Femur (tissue), 1 donor: ENCODE results near the gene PEBP1.
"Not testable (repeated sequence)": the region's sequence is repeated elsewhere in the genome, so short reads cannot be mapped to it uniquely, and the experiment has no call there.

ENCODE experiments used
- DNase-seq: peaks from one replicate; pipeline ENCODE4 v3.0.0-alpha.2; 2017

The PEBP1 gene

DNA sequence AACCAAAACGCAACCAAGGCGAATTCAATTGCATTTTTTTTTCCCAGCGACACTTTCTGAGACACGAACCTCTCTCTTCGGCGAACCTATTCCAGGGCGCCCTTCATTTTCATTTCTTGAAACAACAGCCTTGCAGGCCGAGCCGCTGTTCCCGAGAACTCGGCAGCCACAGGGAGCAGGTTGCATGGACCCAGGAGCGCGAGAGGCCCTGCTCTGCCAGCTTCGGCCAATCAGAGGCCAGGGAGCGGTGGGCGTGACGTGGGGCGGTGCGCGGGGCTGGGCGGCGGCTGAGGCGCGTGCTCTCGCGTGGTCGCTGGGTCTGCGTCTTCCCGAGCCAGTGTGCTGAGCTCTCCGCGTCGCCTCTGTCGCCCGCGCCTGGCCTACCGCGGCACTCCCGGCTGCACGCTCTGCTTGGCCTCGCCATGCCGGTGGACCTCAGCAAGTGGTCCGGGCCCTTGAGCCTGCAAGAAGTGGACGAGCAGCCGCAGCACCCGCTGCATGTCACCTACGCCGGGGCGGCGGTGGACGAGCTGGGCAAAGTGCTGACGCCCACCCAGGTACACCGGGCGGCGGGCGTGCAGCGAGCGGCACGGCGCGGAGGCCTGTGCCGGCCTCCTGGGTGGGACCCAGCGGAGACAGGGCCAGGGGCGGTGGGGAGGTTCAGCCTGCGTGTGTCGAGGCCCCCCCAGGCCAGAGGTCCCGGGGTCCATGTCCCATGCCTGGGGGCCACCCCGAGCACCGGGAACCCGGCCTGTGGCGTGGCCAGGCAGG lies at the start of gene PEBP1:
TSS of gene PEBP1 (plus strand) at position 337 of the 771 bp plus-strand sequence. CDS start at position 423, 86 bp downstream.
- DNase-seq = peak; percentile 96

DNA sequence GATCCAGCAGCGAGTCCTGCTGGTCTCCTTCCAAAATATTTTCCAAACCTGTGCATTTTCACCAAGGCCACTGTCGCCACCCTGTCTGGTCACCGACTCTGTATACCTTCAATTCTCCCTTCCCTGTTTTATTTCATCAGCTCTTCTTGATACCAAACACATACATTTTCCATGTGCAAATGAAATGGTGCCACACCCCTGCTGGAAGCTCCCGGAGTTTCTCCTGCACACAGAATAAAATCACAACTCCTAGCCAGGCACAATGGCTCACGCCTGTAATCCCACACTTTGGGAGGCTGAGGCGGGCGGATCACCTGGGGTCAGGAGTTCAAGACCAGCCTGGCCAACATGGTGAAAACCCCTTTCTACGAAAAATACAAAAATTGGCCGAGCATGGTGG lies 46.1 kb upstream of the PEBP1 start:
- DNase-seq = no peak

DNA sequence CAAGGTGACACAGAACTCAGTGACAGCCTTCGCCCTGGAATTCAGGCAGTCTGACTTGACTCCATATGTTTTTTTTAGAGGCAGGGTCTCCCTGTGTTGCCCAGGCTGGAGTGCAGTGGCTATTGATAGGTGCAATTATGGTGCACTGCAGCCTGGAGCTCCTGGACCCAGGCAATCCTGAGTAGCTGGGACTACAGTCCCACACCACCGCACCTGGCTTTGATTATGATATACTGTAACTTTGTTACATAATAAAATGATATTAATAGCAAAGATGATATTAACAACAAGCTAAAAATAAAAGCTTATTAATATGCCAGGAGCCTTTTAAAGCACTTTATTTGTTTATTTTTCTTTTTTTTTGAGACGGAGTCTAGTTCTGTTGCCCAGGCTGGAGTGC lies 41.9 kb upstream of the PEBP1 start:
- DNase-seq = no peak

DNA sequence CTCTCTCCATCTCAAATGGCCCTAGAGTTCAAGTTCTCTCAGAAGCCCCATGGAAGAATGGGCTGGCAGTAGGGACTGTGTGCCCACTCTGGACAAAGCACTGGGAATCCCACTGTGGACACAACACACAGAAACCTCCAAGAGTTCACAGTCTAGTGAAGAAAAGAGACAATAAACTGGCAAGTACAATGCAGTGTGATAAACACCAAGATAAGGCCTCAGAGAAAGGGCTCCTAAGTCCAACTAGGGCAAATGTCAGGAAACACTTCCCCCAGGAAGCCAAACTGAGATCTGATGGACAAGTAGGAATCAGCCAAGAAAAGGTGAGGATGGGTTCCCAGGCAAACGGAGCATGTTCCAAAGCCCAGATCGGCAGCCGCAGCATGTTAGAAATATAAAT lies 37.5 kb upstream of the PEBP1 start:
- no peak for DNase-seq

DNA sequence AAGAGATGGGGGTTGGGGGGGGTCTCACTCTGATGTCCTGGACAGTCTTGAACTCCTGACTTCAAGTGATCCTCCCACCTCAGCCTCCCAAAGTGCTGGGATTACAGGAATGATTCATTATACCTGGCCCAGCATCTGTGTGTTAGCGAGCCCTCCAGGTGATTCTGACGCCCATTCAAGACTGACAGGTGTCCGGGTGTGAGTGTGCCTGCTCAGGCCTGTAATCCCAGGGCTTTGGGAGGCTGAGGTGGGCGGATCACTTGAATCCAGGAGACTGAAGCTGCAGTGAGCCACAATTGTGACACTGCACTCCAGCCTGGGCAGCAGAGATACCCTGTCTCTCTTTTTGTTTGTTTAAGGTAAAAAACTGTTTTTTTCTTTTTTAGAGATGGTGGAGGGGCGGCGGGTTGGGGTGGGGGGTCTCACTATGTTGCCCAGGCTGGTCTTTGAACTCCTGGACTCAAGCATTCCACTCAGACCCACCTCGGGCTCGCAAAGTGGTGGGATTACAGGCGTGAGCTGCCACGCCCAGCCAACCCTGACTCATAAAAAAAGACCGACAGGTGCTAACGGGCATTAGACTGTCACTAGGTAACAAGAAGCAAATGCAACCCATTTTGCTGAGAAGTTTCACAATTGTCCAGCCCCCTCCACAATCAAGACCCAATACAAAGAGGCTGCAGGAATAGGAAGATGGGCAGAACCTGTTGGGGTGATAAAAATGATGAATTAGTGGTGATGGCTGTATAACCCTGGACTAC lies 36.8 kb upstream of the PEBP1 start:
- no peak for DNase-seq

DNA sequence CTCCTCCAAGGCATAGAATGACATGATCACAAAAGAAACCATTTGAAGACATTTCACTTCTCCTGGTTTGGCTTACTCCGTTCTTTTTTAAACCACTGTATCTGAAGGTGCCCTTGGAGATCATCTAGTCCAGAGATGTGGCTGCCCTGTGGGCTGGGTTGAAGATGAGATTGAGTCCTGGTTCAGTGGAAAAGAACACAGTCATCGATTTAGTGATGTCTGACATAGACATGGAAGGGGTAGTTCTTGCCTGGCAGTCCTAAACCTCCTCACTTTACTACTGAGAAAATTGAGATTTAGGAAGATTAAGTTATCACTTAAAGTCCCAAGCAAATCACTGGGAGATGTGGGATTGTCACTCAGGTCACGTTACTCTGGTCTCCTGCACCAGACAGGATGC lies 34.9 kb upstream of the PEBP1 start:
- DNase-seq = no peak

DNA sequence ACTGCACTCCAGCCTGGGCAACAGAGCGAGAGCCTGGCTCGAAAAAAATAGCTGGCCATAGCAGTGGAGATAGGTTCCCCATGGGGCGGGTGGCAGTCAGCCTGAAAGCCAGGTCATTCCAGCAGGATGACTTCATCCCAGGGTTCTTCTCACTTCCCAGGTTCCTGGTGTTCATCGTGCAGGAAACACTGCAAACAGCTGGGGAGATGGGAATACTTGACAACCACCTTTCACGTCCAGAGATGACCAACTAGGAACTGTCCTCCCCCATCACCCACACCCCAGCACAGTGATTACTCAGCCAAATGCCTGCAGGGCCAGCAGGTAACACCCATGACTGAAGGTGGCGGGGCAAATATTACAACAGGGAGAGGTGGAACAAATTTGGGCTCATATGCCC lies 33.9 kb upstream of the PEBP1 start:
- no peak for DNase-seq

DNA sequence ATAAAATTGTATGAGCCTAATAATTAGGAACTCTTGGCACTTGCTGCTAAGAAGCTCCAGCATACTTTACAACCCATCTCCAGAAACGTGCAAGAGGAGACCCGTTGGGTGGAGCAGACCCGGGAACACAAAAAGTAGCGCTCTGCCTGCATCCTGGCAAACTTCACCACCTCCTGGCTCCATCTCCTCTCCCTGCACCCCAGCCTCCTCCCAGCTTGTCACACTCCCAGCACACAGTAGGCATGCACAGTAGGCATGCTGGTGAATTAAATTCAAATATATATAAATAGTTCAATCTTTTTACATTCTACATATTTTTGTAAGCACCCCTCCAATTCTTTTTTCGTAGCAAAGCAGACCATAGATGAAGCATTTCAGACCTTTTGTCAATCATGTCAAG lies 33.3 kb upstream of the PEBP1 start:
- DNase-seq = no peak

DNA sequence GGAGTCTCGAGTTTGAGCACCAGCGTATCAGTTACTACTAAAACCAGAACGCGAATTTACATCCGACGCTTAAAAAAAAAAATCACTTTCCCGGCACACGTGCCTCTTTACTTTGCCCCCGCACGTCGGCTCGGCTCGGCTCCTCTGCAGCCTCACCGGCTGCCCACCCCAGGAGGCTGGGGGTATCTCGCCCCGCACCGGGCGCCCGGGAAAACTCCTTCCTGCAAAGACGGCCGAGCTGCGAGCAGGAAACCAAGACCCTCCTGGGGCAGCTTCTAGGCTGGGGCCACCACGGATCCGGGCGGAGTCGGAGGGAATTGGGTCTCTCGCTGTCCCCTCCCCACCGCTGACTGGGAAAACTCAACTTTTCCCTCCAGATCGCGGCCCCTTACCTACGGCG lies 32.7 kb upstream of the PEBP1 start:
- peak; percentile 39 for DNase-seq

DNA sequence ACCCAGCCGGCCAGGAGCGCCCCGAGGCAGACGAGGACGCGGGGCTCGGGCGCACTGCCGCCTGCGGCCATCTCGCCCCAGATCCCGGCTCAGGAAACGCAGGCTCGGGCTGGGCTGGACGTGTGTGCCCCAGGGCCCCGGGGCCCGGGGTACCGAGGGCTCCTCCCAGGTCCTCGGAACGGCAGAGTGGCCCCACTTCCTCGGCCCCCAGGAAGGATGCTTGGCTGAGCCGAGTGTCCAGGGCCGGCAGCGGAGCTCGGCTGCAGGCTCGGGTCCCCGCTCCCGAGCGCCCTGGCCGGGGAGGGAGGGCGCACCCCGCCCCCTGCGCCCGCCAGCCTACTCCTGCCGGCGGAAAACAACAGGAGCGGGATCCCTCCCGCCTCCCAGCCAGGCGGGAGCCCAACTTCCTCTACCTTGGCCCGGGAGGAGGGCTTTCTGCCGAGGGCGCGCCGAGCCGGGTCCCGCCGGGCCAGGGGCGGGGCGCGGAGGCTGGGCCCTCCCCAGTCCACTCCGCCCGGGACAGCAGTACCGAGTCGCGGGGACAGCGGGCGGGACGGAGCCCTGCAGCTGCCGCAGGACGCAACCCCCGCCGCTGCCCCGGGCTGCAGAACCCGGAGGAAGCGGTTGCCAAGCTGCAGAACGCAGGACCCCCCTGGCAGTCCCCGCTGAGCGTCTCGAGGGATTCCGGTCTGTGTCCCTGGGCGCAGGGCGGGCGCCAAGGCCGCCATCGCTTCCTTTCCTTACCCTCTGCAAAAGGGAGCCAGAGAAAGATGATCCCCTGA lies 32.1 kb upstream of the PEBP1 start, which contains the start of gene VSIG10:
TSS of gene VSIG10 (minus strand) at position 411 of the 782 bp plus-strand sequence. CDS start at position 71, 340 bp downstream.
- peak; percentile 68 for DNase-seq

DNA sequence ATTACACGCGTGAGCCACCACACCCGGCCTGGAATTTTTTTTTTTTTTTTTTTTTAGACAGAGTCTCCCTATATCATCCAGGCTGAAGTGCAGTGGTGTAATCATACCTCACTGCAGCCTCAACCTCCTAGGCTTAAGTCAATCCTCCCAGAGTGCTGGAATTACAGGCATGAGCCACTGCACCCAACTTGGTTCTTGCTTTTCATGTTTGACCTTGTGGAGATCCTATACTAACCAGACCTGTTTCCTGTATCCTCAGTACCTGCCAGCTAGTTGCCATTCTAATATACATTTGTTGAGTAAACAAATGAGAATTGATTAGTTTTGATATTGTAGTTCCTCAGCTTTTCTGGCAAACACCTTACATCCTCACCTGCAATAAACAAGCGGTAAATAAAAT lies 28.9 kb upstream of the PEBP1 start:
- DNase-seq = no peak

DNA sequence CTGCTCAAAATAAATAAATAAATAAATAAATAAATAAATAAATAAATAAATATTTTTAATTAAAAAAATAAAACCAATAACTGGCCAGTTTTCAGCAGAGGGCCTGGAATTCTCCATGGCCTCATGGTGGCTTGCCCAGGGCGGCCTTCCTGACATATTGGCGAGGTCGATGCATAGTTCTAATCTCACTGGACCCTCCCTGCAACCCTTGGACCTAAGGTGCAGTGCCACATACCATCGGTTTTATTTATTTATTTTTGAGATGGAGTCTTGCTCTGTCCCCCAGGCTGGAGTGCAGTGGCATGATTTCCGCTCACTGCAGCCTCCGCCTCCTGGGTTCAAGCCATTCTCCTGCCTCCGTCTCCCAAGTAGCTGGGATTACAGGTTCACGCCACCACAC lies 28.2 kb upstream of the PEBP1 start:
- no peak for DNase-seq

DNA sequence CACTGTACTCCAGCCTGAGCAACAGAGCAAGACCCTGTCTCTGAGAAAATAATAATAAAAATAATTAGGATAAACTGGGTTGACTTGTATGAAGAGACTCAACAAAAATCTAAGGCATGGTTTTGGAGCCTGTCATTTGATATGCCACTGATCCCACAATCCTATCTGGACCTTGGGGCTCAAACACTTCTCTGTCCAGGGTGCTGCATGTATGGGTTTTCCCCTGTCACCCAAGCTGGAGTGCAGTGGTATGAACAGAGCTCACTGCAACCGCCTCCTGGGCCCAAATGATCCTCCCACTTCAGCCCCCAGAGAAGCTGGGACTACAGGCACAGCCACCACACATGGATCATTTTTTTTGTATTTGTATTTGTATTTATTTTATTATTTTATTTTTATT lies 26.8 kb upstream of the PEBP1 start:
- DNase-seq = no peak

DNA sequence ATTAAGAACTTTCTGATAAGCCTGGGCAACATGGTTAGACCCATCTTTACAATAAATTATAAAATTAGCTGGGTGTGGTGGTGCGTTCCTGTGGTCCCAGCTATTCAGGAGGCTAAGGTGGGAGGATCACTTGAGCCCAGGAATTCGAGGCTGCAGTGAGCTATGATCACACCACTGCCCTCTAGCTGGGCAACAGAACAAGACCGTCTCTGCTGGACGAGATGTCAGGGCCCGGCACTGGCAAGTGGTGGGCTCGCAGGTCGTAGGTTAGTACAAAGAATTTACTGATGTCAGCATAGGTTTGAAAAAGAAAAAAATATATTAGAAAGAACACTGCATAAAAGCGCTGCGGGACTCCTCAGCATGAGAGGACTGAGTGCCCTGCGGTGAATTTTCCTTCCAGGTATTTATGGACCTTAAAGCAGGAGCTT lies 16.5 kb upstream of the PEBP1 start:
- DNase-seq = no peak

DNA sequence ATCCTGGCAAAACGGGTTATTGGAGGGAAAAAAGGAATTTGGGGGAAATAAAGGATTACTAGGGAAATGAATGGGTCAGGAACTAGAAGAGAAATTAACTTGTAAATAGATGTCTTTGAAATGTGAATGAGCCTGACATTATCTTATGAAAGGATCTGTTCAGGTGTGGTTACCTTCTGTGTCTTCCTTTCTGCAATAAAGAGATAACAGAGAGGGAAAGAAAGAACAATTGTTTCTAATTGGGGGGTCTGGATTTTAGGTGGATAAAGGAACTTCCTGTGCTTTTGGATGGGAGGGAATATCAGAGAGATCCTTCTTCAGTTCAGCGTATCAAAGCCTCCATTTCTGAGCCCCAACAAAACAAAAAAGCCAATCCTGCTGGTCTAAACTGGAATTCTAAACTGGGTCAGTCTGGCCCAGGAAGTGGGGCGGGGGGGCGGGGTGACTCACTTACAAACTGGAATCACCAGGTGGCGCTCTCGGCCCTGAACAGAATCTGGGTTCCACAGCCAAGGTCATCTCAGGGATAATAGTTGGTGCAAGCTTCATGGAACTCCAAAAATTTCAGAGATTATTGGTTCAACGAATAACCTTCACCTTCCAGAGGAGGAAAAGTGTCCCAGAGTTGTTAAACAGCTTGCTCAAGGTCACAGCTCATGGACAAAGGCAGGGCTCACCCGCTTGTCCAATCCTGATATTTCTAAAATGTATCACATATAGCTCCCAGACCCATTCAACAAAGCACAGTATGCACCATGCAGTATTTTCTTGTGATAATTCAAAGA lies 15.2 kb upstream of the PEBP1 start:
- peak; percentile 77 for DNase-seq

DNA sequence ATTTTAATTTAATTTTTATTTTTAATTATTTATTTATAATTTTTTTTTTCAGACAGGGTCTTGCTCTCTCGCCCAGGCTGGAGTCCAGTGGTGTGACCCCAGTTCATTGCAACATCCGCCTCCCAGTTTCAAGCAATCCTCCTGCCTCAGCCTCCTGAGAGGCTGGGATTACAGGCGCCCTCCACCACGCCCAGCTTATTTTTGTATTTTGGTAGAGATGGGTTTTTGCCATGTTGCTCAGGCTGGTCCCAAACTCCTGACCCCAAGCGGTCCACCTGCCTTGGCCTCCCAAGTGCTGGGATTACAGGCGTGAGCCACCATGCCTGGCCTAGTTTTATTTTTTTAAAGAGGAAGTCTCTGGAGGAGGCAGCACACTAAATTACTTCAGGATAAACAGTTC lies 13.7 kb upstream of the PEBP1 start:
- DNase-seq = no peak

DNA sequence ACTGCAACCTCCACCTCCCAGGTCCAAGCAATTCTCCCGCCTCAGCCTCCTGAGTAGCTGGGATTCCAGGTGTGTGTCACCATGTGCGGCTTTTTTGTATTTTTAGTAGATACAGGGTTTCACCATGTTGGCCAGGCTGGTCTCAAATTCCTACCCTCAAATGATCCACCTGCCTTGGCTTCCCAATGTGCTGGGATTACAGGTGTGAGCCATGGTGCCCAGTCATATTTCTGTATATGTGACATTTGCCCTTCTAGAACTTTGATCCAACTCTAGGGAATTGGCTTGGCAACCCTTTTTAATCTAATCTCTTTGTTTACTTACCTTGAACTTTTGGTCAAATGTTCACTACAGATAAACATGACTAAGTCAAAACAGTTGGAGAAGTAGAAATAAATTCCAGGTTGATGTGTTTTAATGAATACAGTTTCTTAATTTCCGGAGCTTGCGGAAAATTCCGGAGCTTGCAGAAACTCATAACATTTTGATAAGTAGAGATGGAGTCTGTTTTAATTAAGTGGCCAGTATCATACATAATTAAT lies 11.5 kb upstream of the PEBP1 start:
- no peak for DNase-seq

DNA sequence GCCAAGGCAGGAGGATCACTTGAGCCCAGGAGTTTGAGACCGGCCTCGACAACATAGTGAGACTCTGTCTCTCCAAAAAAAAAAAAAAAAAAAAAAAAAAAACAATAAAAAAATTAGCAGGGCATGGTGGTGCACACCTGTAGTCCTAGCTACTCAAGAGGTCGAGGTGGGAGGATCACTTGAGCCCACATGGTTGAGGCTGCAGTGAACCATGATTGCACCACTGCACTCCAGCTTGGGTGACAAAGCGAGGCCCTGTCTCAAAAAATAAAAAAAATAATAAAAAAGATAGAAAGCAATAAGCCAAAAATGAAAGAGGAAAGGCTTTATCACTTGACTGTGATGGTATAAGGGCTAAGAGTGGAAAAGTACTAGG lies 10.2 kb upstream of the PEBP1 start:
- no peak for DNase-seq

DNA sequence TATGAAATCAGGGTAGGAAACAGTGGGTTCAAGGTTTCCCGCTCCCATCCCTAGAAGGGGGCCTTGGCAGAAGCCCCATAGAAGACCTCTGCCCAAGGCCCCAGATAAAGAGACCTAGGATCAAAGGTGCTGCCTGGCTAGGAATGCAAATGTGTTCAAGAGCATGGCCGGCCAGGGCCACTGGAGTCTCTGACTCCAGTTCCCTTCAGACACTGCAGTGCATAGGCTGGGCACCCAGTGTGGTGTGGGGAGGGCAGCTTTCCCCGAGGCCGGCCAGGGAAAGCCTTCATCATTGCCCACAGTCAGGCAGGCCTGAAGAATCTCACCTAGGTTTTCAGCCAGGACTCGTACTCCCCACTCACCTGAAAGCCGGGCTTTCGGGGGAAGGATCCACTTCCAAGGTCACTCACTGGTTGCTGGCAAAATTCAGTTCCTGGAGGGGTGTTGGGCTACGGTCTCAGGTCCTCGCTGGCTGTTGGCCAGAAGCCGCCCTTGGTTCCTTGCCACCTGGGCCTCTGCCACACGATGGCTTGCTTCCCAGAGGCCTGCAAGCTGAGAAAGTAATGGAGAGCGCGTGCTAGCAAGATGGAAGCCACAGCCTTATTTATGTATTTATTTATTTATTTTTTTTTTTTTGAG lies 9.7 kb upstream of the PEBP1 start:
- no peak for DNase-seq

DNA sequence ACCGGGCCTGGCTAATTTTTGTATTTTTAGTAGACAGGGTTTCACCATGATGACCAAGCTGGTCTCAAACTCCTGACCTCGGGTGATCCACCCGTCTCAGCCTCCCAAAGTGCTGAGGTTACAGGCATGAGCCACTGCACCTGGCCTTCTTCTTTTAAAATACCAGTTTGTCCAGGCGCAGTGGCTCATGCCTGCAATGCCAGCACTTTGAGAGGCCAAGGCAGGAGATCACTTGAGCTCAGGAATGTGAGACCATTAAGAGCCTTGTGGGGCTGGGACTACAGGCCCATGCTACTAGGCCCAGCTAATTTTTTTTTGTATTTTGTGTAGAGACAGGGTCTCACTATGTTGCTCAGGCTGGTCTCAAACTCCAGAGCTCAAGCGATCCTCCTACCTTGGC lies 8.1 kb upstream of the PEBP1 start:
- no peak for DNase-seq

DNA sequence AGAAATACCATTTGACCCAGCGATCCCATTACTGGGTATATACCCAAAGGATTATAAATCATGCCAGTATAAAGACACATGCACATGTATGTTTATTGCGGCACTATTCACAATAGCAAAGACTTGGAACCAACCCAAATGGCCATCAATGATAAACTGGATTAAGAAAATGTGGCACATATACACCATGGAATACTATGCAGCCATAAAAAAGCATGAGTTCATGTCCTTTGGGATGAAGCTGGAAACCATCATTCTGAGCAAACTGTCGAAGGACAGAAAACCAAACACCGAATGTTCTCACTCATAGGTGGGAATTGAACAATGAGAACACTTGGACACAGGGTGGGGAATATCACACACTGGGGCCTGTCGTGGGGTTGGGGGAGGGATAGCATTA lies 6.5 kb upstream of the PEBP1 start:
- not testable (repeated sequence) for DNase-seq

DNA sequence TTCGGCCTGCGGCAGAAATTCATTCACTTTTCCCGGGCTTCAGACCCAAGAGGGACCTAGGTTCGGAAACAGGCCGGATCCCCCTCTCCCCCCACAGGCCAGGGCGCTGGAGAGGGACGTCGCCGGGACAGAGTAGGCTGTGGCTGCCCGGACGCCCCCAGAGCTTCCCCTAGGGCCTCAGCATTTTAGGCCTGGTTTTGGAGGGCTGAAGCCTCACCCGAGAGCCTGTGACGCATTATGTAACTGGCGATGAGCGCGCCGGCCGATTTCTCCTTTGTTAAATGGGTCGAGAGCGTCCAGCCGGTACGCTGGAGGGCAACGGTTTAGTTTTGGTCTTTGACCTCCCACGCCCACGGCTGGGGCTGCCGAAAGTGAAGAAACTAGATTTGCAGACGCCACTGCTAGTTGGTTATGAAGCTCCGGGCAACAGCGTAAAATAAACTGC lies 657 bp downstream of the PEBP1 start:
- DNase-seq = peak; percentile 47
